ENCODE data around the gene ALPK3.

- no peak for TF ChIP-seq USF2 (IDR thresholded peaks at IDR 0.05; ENCODE audit: borderline replicate concordance, low read depth, low read length)
- TF ChIP-seq EZH2 (IDR thresholded peaks at IDR 0.05; ENCODE audit: borderline replicate concordance, control insufficient read depth, low read depth, low read length) = no peak
- TF ChIP-seq TAF1 (IDR thresholded peaks at IDR 0.05; ENCODE audit: borderline replicate concordance, low read depth, low read length) = no peak
- no peak for TF ChIP-seq CTCF (IDR thresholded peaks at IDR 0.05 in 2 of 3, conservative IDR thresholded peaks at IDR 0.05 in 1 of 3; ENCODE audit: control insufficient read depth in 2 of 3, extremely low read depth in 1 of 3, insufficient read depth in 1 of 3, low read depth in 3 of 3, low read length in 3 of 3)
Observed at GRCh38 chr15:84775867-84776449, 41.2 kb upstream of the ALPK3 start.

Measured in GM12878 (cell line).